ENCODE results near the gene DPY19L2.
"Not testable (repeated sequence)": the region's sequence is repeated elsewhere in the genome, so short reads cannot be mapped to it uniquely, and the experiment has no call there.

The DPY19L2 gene

DNA sequence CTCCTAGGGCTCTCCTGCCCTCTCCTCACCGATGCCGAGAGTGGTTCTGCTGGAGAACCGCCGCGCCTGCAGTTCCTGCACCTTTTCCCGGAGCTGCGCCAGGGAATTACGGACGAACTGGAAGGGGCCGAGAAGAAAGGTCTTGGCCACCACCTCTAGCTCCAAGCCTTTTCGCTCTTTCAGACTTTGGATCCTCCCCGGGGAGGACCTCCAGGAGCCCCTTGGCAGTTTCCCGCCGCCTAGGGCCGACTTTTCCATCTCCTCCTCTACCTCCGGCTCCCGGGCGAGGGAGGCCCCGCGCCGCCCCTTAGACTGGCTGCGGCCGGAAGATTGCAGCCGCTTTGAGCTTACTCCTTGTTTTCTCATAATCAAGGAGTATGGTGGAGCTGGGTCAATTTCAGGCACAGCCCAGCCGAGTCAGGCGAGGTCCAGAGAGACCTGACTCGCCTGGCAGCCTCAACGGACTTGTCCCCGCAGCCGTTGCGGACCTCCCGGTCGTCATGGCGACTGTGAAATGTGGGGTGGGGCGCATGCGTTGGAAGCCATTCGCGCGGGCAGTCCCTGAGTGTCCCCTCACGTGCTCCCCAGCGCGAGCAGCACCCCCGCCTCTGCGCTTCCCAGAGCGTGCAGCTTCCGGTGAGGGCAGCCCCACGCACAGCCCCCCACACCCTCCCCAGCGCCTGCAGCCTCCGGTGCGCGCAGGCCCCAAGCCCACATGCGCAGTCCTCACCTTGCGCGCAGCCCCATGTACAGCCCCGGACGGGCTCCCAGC is at the start of gene DPY19L2:
DPY19L2 (minus strand) TSS at position 466 of the 772 bp plus-strand sequence; CDS start at position 366, 100 bp downstream.
- peak; percentile 63 for DNase-seq (ENCODE audit: low read depth)

GRCh38 chr12:63716891-63717290 is 48.6 kb upstream of the DPY19L2 start:
- DNase-seq (ENCODE audit: low read depth) = not testable (repeated sequence)

GRCh38 chr12:63715107-63715625 is 46.9 kb upstream of the DPY19L2 start:
- not testable (repeated sequence) for DNase-seq (ENCODE audit: low read depth)

DNA sequence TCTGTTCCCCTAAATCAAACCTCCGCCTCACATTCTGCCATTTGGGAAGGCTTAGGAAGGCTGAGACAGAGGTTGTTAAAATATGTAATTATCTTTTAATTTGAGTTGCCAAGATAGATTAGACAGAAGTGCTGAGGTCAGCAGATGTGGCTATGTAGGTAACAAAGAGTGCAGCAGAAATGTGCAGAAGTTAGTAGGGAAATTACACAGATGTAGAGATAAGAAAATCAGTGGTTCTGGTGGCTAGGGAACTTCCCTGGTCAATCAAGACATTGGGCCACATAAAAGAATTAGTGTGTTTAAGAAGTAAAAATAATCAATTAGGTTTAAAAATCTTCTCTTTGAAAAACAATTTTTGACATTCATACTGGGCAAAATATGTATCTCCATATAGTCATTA is 46.1 kb upstream of the DPY19L2 start:
- not testable (repeated sequence) for DNase-seq (ENCODE audit: low read depth)

GRCh38 chr12:63713681-63714075 is 45.4 kb upstream of the DPY19L2 start:
- not testable (repeated sequence) for DNase-seq (ENCODE audit: low read depth)

DNA sequence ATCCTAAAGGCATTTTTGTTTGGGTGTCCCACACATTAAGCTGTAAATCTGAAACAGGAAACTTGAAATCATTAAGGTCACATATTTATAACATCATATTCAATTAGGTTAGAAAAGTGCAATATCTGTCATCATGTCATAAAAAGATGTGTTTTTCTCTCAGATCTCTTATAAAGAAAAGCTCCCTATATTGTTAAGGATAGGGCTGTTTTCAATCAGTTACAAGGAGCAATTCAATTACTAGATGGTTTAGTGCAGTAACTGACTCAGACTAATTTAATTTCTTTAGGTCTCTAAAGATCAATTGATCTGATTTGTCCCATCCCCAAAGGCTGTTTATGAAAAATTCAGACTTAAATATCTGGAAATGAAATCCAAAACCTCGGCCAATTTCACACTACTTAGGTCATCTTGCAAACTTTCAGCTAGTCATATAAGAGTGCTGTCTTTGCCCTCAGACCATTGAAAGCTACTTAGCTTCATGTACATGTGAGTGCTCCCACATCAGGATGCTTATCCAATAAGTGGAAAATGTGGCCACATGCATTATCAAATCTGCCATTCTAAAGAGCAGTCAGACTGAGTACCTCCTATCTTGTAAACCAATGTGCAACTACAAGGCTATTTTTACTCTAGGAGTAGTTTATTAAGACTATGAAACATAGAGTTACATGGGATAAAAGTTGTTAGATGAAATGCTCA is 44.8 kb upstream of the DPY19L2 start:
- not testable (repeated sequence) for DNase-seq (ENCODE audit: low read depth)

DNA sequence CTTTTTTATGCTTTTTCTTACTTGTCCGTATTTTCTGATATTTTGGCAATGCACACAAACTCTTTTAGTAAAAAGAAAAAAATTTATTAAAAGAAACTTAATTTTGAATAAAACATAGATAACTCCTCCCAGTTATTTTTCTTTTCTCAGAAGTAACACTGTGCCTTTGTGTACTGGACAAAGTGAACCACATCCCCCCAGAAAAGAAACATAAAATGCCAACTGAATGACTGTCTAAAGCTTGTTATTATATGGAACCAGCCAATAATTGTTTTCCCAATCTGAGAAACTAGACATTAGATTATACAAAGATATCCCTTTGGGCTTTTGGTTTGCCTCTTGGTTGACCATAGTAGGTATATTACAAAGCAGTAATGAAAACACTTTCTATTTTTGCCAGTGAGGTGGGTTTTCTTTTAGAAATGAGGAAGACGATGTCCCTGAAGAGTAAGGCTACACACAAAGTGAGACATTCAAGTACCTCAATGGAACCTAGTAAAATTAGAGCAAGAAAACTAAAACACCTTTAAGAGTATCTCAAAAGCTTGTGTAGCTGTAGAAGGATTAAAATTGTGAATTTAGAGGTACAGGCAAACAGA is 44.2 kb upstream of the DPY19L2 start:
- DNase-seq (ENCODE audit: low read depth) = not testable (repeated sequence)

DNA sequence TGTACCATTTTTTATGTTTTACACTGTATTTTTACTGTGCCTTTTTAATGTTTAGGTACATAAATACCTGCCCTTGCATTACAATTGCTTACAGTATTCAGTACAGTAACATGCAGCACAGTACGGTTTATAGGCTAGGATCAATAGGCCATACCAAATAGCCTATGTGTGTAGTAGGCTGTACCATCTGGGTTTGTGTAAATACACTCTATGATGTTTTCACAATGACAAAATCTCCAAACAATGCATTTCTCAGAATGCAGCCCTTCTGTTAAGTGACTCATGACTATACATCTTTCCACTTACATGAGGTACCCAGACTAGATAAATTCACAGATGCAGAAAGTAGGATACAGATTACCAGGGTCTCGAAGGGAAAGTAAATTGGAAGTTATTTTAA is 43.0 kb upstream of the DPY19L2 start:
- DNase-seq (ENCODE audit: low read depth) = not testable (repeated sequence)

DNA sequence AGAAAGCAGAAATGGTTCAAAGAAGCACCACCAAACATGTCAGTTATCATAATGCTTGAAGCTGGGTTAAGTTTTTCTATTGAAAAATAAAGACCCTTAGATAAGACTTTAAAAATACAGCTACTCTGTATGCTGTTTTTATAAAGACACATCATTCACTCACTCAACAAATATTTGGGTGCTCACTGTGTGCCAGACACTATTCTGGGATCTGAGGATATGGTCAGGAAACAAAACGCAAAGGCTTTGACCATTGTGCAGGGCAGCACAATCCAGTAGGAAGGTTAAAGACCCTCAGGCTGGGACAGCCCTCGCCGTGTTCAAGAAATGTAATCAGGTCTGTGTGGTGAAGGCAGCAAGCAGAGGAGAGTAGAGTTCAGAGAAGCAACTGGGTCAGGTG is 38.0 kb upstream of the DPY19L2 start:
- no peak for DNase-seq (ENCODE audit: low read depth)

- not testable (repeated sequence) for DNase-seq (ENCODE audit: low read depth)
Measured at GRCh38 chr12:63699678-63700382, 31.5 kb upstream of the DPY19L2 start.

GRCh38 chr12:63699011-63699410 is 30.7 kb upstream of the DPY19L2 start:
- not testable (repeated sequence) for DNase-seq (ENCODE audit: low read depth)

DNA sequence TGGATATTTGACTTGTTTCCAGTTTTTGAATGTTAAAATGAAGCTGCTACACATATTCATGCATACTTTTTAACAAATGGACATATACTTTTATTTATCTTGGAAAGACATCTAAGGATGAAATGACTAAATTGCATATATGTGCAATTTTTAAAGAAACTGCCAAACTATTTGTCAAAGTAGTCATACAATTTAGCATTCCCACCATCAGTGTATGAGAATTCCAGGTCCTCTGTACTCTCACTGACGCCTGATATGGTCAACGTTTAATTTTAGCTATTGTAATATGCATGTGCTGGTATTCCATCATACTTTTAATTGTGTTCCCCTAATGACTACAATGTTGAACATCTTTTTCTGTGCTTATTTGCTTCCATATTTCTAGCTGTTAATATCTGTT is 22.5 kb upstream of the DPY19L2 start:
- DNase-seq (ENCODE audit: low read depth) = not testable (repeated sequence)

DNA sequence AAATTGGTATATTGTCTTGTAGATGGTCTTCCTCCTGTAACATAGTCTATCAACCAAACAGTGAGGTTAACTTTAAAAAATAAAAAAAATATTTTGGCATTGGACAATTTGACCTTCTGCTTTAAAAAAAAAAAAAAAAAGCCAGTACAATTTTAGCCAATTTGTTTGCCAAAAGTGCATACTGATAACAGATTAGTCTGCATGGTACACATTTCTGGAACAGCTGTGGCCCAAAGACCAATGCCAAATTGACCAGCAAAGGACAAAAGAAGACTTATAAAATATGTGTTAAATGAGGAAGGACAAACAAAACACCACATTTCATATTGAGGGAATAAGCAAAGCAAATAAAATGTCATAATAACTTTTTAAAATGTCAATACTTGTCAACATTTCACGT is 20.8 kb upstream of the DPY19L2 start:
- DNase-seq (ENCODE audit: low read depth) = not testable (repeated sequence)

GRCh38 chr12:63686623-63687022 is 18.3 kb upstream of the DPY19L2 start:
- DNase-seq (ENCODE audit: low read depth) = not testable (repeated sequence)

- DNase-seq (ENCODE audit: low read depth) = not testable (repeated sequence)
Measured at GRCh38 chr12:63685789-63686188, 17.5 kb upstream of the DPY19L2 start.

- not testable (repeated sequence) for DNase-seq (ENCODE audit: low read depth)
Measured at GRCh38 chr12:63682617-63683016, 14.3 kb upstream of the DPY19L2 start.

GRCh38 chr12:63680758-63681157 is 12.5 kb upstream of the DPY19L2 start:
- not testable (repeated sequence) for DNase-seq (ENCODE audit: low read depth)

GRCh38 chr12:63672550-63672949 is 4.3 kb upstream of the DPY19L2 start:
- DNase-seq (ENCODE audit: low read depth) = not testable (repeated sequence)

DNA sequence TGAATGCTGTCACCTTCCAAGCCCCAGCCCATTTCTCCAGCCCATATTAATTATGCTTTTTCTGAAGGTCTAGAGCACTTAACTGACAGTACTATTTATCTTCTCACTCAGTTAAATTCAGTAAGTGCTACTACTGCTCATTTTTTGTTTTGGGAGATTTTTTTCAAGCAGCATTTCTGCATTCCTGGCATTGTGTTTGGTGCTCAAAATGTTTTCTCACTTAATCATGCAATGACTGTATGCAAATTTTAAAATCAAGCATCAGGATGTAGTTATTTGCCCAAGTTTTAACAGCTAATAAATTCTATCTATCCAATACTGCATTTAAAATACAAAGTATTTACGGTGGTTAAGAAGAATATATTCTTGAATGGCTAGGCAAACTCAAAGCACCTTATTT is 1.6 kb upstream of the DPY19L2 start:
- not testable (repeated sequence) for DNase-seq (ENCODE audit: low read depth)

GRCh38 chr12:63669427-63669826 is 1.1 kb upstream of the DPY19L2 start:
- DNase-seq (ENCODE audit: low read depth) = not testable (repeated sequence)

DNA sequence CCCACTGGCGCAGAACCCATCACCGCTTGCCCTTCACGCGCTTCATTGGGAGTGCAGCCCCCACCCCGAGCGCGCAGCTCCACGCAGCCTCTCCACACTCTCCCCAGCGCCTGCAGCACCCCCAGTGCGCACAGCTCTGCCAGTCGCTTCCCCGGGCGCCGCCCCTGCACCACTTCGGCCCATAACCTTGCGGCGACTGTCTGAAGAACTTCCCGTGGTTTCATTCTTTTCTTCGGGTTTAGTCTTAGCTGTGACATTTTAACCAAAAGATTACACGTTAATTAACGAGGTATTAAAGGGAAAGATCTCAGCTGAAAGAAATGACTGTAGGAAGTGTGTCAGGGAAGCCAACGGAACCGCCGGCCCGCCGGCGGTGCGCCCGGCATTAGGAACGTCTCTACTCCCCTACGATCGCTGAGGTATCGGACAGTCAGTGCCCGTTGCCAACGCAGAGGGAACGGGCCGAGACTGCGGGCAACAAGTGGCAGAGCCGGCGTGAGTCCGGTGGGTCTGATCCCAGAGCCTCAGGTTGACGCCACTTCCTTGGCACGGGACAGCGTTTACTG is 590 bp upstream of the DPY19L2 start:
- peak; percentile 21 for DNase-seq (ENCODE audit: low read depth)

All from fibroblast of gingiva (primary cell).